Uterus (tissue), 4 donors: ENCODE results near the gene TUBA1A. TPM values are rescaled to one million over a fixed set of nuclear protein-coding genes. Genes with fewer than 3 reads are reported as not detected.

Experiments used
- DNase-seq, 2 donors: peaks; one replicate each; pipeline ENCODE4 v3.0.0-alpha.2; 2019 to 2020
- H3K27ac ChIP-seq, 2 donors: fragments of 200-600 bp; sonication (generic); 1 replicate in 1 of 2; 2 replicates in 1 of 2; pipeline ENCODE4 v1.5.1; 2016 to 2018
- H3K27me3 ChIP-seq, 2 donors: fragments of 200-600 bp; sonication (generic); one replicate each; pipeline ENCODE4 v1.5.1; 2018 to 2019; ENCODE audit warnings: control low read depth in 1 of 2
- H3K36me3 ChIP-seq, 2 donors: fragments of 200-600 bp; sonication (generic); one replicate each; pipeline ENCODE4 v1.5.1; 2019; ENCODE audit warnings: control low read depth in 1 of 2
- H3K4me1 ChIP-seq, 2 donors: fragments of 200-600 bp; sonication (generic); one replicate each; pipeline ENCODE4 v1.5.1; 2018 to 2019; ENCODE audit warnings: control low read depth in 1 of 2
- H3K4me3 ChIP-seq, 2 donors: fragments of 200-600 bp; sonication (generic); 1 replicate in 1 of 2; 2 replicates in 1 of 2; pipeline ENCODE4 v1.5.1; 2018 to 2019; ENCODE audit warnings: mild to moderate bottlenecking in 1 of 2
- H3K9me3 ChIP-seq, 2 donors: fragments of 200-600 bp; sonication (generic); one replicate each; pipeline ENCODE4 v1.5.1; 2019; ENCODE audit warnings: control low read depth in 1 of 2
- CTCF ChIP-seq, 4 experiments: fragments of 200-600 bp in 2 of 4; fragments of 450-650 bp in 2 of 4; sonication (generic) in 2 of 4; IDR thresholded peaks; one replicate each; pipeline ENCODE4 v1.5.1; 2016 to 2019; ENCODE audit warnings: antibody characterized with exemption in 4 of 4, mild to moderate bottlenecking in 2 of 4, moderate library complexity in 1 of 4
- POLR2A ChIP-seq, 2 donors: fragments of 450-650 bp; IDR thresholded peaks; one replicate each; pipeline ENCODE4 v1.6.1; 2016; ENCODE audit warnings: antibody characterized with exemption in 2 of 2, mild to moderate bottlenecking in 1 of 2, moderate library complexity in 1 of 2
- intact Hi-C: fragments of 100-400 bp; cut with DNase I; formaldehyde crosslinking; loops from one replicate; pipeline ENCODE4 v1.15.1; 2023; ENCODE audit warnings: low total_unique reads
- total RNA-seq, 4 donors: library from RNA; depleted of rRNA in 3 of 4; stranded (reverse); fragments of >200 nt in 3 of 4; gene quantifications; one replicate each; pipeline versions ENCODE4 v1.1.0 to v1.2.4, GENCODE V29; 2014 to 2023
- donor health status: DM: yes; HTN: yes; CAD: no.

TUBA1A gene
- total RNA-seq, 4 donors from 2014 or later, result 241 to 900 (median 352) TPM

- intact Hi-C loops, result loop anchor here (10.0 kb wide), 2 partner anchors 47 to 97 kb away; partner anchors contain the start of genes TUBA1A and TUBA1B
- TF ChIP-seq CTCF (IDR thresholded peaks at IDR 0.05) (no peak), POLR2A (IDR thresholded peaks at IDR 0.05) (no peak)
- Histone ChIP-seq H3K9me3 (no peaks in the 10 kb centered on the region), H3K27me3 (no peaks in the 10 kb centered on the region), H3K36me3 (no peaks in the 10 kb centered on the region), H3K4me3 (no peak overlapping the region), H3K27ac (peak overlapping the region; percentile 87 to 98), H3K4me1 (peaks cover 7 to 8% of the 10 kb centered on the region in 2 donors)
- peak; percentile 31 to 32 for DNase-seq
These were observed 43.2 kb upstream of the TUBA1A start for GRCh38 chr12:49231878-49232655.

GRCh38 chr12:49230805-49231194 is 41.9 kb upstream of the TUBA1A start:
- intact Hi-C loops, result loop anchor here (10.0 kb wide), 2 partner anchors 46 to 96 kb away; partner anchors contain the start of genes TUBA1A and TUBA1B
- H3K36me3 ChIP-seq, result no peaks in the 10 kb centered on the region
- H3K9me3 ChIP-seq, result no peaks in the 10 kb centered on the region
- H3K27me3 ChIP-seq, result no peaks in the 10 kb centered on the region
- H3K27ac ChIP-seq, result no peak overlapping the region
- peaks cover 7 to 8% of the 10 kb centered on the region in 2 donors for H3K4me1 ChIP-seq
- H3K4me3 ChIP-seq, result no peak overlapping the region
- no peak for TF ChIP-seq POLR2A (IDR thresholded peaks at IDR 0.05)
- no peak for TF ChIP-seq CTCF (IDR thresholded peaks at IDR 0.05)
- DNase-seq, result no peak

- Histone ChIP-seq H3K4me3 (no peak overlapping the region), H3K4me1 (peaks cover 7 to 8% of the 10 kb centered on the region in 2 donors), H3K9me3 (no peaks in the 10 kb centered on the region), H3K36me3 (no peaks in the 10 kb centered on the region), H3K27me3 (no peaks in the 10 kb centered on the region), H3K27ac (no peak overlapping the region)
- no peak for DNase-seq
- intact Hi-C loops, result loop anchor here (10.0 kb wide), 2 partner anchors 45 to 95 kb away; partner anchors contain the start of genes TUBA1A and TUBA1B
- TF ChIP-seq POLR2A (IDR thresholded peaks at IDR 0.05), result no peak
- TF ChIP-seq CTCF (IDR thresholded peaks at IDR 0.05), result no peak
These were observed 41.4 kb upstream of the TUBA1A start for GRCh38 chr12:49230176-49230804.

- Histone ChIP-seq H3K4me3 (no peak overlapping the region), H3K27ac (no peak overlapping the region), H3K27me3 (no peaks in the 10 kb centered on the region), H3K4me1 (peaks cover 3 to 8% of the 10 kb centered on the region in 2 donors), H3K36me3 (no peaks in the 10 kb centered on the region), H3K9me3 (no peaks in the 10 kb centered on the region)
- no peak for DNase-seq
- intact Hi-C loops, result no loop called here
- TF ChIP-seq POLR2A (IDR thresholded peaks at IDR 0.05) (no peak), CTCF (IDR thresholded peaks at IDR 0.05) (no peak)
These were observed 39.8 kb upstream of the TUBA1A start for GRCh38 chr12:49228653-49229052.

- H3K27me3 ChIP-seq, result no peaks in the 10 kb centered on the region
- no peak overlapping the region for H3K4me3 ChIP-seq
- H3K9me3 ChIP-seq, result no peaks in the 10 kb centered on the region
- intact Hi-C loops, result no loop called here
- H3K27ac ChIP-seq, result no peak overlapping the region
- no peak for TF ChIP-seq POLR2A (IDR thresholded peaks at IDR 0.05)
- TF ChIP-seq CTCF (IDR thresholded peaks at IDR 0.05), result no peak
- DNase-seq, result no peak
- no peaks in the 10 kb centered on the region for H3K36me3 ChIP-seq
- H3K4me1 ChIP-seq, result peaks cover 0 to 8% of the 10 kb centered on the region in 2 donors
These were observed 38.8 kb upstream of the TUBA1A start for GRCh38 chr12:49227713-49228112.
